ENCODE measurements around the gene RUNX3.
"Not testable (repeated sequence)": the region's sequence is repeated elsewhere in the genome, so short reads cannot be mapped to it uniquely, and the experiment has no call there.

RUNX3 gene

GRCh38 chr1:24898152-24898908 is 31.7 kb downstream of the RUNX3 start:
- no peak overlapping the region for H3K4me3 Mint-ChIP-seq
- no peaks in the 10 kb centered on the region for H3K27me3 Mint-ChIP-seq
- no peaks in the 10 kb centered on the region for H3K9me3 Mint-ChIP-seq
- peaks cover 27% of the 10 kb centered on the region for H3K4me1 Mint-ChIP-seq
- H3K27ac Mint-ChIP-seq = peak overlapping the region; percentile 65
- no peaks in the 10 kb centered on the region for H3K36me3 Mint-ChIP-seq

- peak overlapping the region; percentile 65 for H3K27ac Mint-ChIP-seq
- no peaks in the 10 kb centered on the region for H3K27me3 Mint-ChIP-seq
- no peak overlapping the region for H3K4me3 Mint-ChIP-seq
- peaks cover 8% of the 10 kb centered on the region for H3K9me3 Mint-ChIP-seq
- peaks cover 6% of the 10 kb centered on the region for H3K36me3 Mint-ChIP-seq
- peaks cover 27% of the 10 kb centered on the region for H3K4me1 Mint-ChIP-seq
Measured at GRCh38 chr1:24897263-24898151, 32.6 kb downstream of the RUNX3 start.

- no peaks in the 10 kb centered on the region for H3K27me3 Mint-ChIP-seq
Measured at GRCh38 chr1:24896596-24897262, 33.3 kb downstream of the RUNX3 start.

GRCh38 chr1:24896176-24896575 is 33.9 kb downstream of the RUNX3 start:
- Mint-ChIP-seq H3K36me3 (peaks cover 8% of the 10 kb centered on the region), H3K4me3 (no peak overlapping the region)

More at GRCh38 chr1:24896596-24897262, 33.3 kb downstream of the RUNX3 start:
- peaks cover 27% of the 10 kb centered on the region for H3K4me1 Mint-ChIP-seq
- H3K36me3 Mint-ChIP-seq = peaks cover 8% of the 10 kb centered on the region
- H3K27ac Mint-ChIP-seq = no peak overlapping the region
- H3K9me3 Mint-ChIP-seq = peaks cover 9% of the 10 kb centered on the region
- H3K4me3 Mint-ChIP-seq = no peak overlapping the region

GRCh38 chr1:24895511-24895910 is 34.6 kb downstream of the RUNX3 start:
- H3K27me3 Mint-ChIP-seq = no peaks in the 10 kb centered on the region
- H3K36me3 Mint-ChIP-seq = peaks cover 8% of the 10 kb centered on the region
- H3K4me3 Mint-ChIP-seq = no peak overlapping the region
- H3K9me3 Mint-ChIP-seq = peaks cover 9% of the 10 kb centered on the region
- peaks cover 26% of the 10 kb centered on the region for H3K4me1 Mint-ChIP-seq
- no peak overlapping the region for H3K27ac Mint-ChIP-seq

More at GRCh38 chr1:24896176-24896575, 33.9 kb downstream of the RUNX3 start:
- Mint-ChIP-seq H3K4me1 (peaks cover 27% of the 10 kb centered on the region), H3K9me3 (peaks cover 9% of the 10 kb centered on the region), H3K27ac (no peak overlapping the region), H3K27me3 (no peaks in the 10 kb centered on the region)

- Mint-ChIP-seq H3K4me1 (peaks cover 10% of the 10 kb centered on the region), H3K9me3 (peaks cover 9% of the 10 kb centered on the region), H3K36me3 (peaks cover 8% of the 10 kb centered on the region), H3K4me3 (no peak overlapping the region), H3K27me3 (no peaks in the 10 kb centered on the region), H3K27ac (no peak overlapping the region)
Measured at GRCh38 chr1:24894002-24894401, 36.1 kb downstream of the RUNX3 start.

GRCh38 chr1:24893431-24893830 is 36.6 kb downstream of the RUNX3 start:
- Mint-ChIP-seq H3K36me3 (peaks cover 8% of the 10 kb centered on the region), H3K4me3 (no peak overlapping the region), H3K4me1 (peaks cover 7% of the 10 kb centered on the region), H3K27ac (peak overlapping the region; percentile 61), H3K27me3 (no peaks in the 10 kb centered on the region), H3K9me3 (peaks cover 9% of the 10 kb centered on the region)

GRCh38 chr1:24892188-24893153 is 37.6 kb downstream of the RUNX3 start:
- H3K9me3 Mint-ChIP-seq = peaks cover 9% of the 10 kb centered on the region
- H3K36me3 Mint-ChIP-seq = peaks cover 8% of the 10 kb centered on the region
- no peak overlapping the region for H3K4me3 Mint-ChIP-seq
- H3K4me1 Mint-ChIP-seq = no peaks in the 10 kb centered on the region
- H3K27ac Mint-ChIP-seq = no peak overlapping the region
- no peaks in the 10 kb centered on the region for H3K27me3 Mint-ChIP-seq

- not testable (repeated sequence) for H3K9me3 Mint-ChIP-seq, H3K36me3 Mint-ChIP-seq, H3K27ac Mint-ChIP-seq, H3K27me3 Mint-ChIP-seq, H3K4me3 Mint-ChIP-seq, H3K4me1 Mint-ChIP-seq
Measured at GRCh38 chr1:24891367-24891766, 38.7 kb downstream of the RUNX3 start.

- no peak overlapping the region for H3K27ac Mint-ChIP-seq
- no peaks in the 10 kb centered on the region for H3K4me1 Mint-ChIP-seq
- no peak overlapping the region for H3K4me3 Mint-ChIP-seq
Measured at GRCh38 chr1:24890887-24891286, 39.2 kb downstream of the RUNX3 start.

GRCh38 chr1:24888971-24889676 is 41.0 kb downstream of the RUNX3 start:
- H3K4me3 Mint-ChIP-seq = no peak overlapping the region
- H3K36me3 Mint-ChIP-seq = peaks cover 11% of the 10 kb centered on the region
- H3K9me3 Mint-ChIP-seq = peaks cover 12% of the 10 kb centered on the region
- H3K27me3 Mint-ChIP-seq = no peaks in the 10 kb centered on the region
- no peak overlapping the region for H3K27ac Mint-ChIP-seq
- H3K4me1 Mint-ChIP-seq = no peaks in the 10 kb centered on the region

More at GRCh38 chr1:24890887-24891286, 39.2 kb downstream of the RUNX3 start:
- Mint-ChIP-seq H3K9me3 (peaks cover 9% of the 10 kb centered on the region), H3K27me3 (no peaks in the 10 kb centered on the region), H3K36me3 (peaks cover 8% of the 10 kb centered on the region)

GRCh38 chr1:24888061-24888970 is 41.8 kb downstream of the RUNX3 start:
- H3K4me3 Mint-ChIP-seq = no peak overlapping the region
- H3K4me1 Mint-ChIP-seq = no peaks in the 10 kb centered on the region
- H3K27me3 Mint-ChIP-seq = no peaks in the 10 kb centered on the region
- peak overlapping the region; percentile 14 for H3K27ac Mint-ChIP-seq
- peaks cover 12% of the 10 kb centered on the region for H3K9me3 Mint-ChIP-seq
- peaks cover 11% of the 10 kb centered on the region for H3K36me3 Mint-ChIP-seq

GRCh38 chr1:24886241-24886640 is 43.8 kb downstream of the RUNX3 start:
- peaks cover 3% of the 10 kb centered on the region for H3K9me3 Mint-ChIP-seq
- no peaks in the 10 kb centered on the region for H3K4me1 Mint-ChIP-seq
- peaks cover 3% of the 10 kb centered on the region for H3K36me3 Mint-ChIP-seq
- H3K4me3 Mint-ChIP-seq = no peak overlapping the region
- peak overlapping the region; percentile 6 for H3K27ac Mint-ChIP-seq
- no peaks in the 10 kb centered on the region for H3K27me3 Mint-ChIP-seq
